Fibroblast of skin of left biceps (primary cell): ENCODE results near the gene CD300LF.

Experiments used
- DNase-seq, 2 experiments: peaks; one replicate each; pipeline ENCODE4 v3.0.0-alpha.2; 2013; ENCODE audit warnings: low read depth in 2 of 2

CD300LF gene

GRCh38 chr17:74745548-74746177 lies 32.9 kb upstream of the CD300LF start:
- DNase-seq, result no peak

DNA sequence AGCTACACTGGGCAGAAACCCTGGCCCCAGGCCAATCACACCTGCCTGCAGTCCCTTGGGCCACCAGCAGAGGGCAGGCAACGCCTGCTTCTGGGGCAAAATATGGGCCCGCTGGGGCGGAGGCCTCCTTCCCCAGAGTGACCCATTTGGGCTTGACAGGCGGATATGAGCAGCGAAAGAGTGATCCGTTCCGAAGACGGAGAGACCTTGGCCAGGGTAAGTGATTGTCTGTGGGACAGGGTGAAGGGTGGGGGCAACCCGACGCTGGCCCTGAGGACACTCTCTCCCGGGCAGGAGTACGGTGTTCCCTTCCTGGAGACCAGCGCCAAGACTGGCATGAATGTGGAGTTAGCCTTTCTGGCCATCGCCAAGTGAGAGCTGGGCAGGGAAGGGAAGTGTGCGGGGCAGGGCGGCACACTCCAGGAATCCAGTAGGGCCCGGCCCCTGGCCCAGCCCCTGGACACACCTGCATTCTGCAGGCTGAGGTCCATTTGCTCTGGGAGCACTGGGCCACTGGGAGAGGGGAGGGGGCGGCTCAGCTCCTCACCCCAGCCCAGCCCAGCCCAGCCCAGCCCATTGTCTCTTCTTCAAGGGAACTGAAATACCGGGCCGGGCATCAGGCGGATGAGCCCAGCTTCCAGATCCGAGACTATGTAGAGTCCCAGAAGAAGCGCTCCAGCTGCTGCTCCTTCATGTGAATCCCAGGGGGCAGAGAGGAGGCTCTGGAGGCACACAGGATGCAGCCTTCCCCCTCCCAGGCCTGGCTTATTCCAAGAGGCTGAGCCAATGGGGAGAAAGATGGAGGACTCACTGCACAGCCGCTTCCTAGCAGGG lies 32.2 kb upstream of the CD300LF start:
- DNase-seq, result peak in 1 of 2 experiments; percentile 8

DNA sequence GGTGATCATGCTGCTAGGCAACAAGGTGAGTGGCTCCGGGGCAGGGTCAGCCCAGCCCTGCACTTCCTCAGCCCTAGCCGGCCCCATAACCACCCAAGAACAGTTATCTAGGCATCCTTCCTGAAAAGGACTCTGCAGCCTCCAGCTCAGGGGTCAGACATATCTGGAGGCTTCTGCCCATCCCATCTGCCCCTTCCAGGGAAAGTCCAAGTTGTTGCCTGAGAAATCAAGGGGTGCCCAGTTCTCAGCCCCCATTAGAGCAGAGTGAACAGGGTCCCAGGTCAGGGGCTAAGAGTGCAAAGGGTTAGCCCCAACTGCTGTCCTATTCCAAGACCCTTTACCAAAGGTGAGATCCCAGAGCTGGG lies 31.6 kb upstream of the CD300LF start:
- no peak for DNase-seq

DNA sequence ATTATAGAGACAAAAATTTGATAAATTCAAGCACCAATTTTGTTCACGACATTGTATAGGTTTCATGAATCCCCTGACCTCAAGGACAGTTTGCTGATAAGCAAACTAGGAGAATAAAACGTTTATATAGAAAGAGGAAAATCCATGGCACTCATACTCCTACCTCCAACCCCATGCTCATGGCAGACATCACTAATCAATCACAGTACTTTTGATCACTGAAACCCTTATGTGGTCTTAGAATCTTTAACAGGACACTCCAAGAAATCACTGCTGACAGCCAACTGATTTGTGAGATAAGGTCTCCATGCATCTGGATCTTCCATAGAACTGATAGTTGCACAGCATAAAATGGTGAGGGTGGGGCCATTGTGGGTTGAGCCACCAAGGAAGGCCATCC lies 31.0 kb upstream of the CD300LF start:
- DNase-seq, result no peak

GRCh38 chr17:74742978-74743545 lies 30.3 kb upstream of the CD300LF start:
- DNase-seq, result no peak

GRCh38 chr17:74742153-74742515 lies 29.4 kb upstream of the CD300LF start:
- no peak for DNase-seq

GRCh38 chr17:74740641-74741387 lies 28.1 kb upstream of the CD300LF start:
- no peak for DNase-seq

- no peak for DNase-seq
Observed at GRCh38 chr17:74740173-74740572, 27.4 kb upstream of the CD300LF start.

- DNase-seq, result no peak
Observed at GRCh38 chr17:74739227-74739831, 26.6 kb upstream of the CD300LF start.

GRCh38 chr17:74738051-74738996 lies 25.6 kb upstream of the CD300LF start:
- DNase-seq, result no peak

DNA sequence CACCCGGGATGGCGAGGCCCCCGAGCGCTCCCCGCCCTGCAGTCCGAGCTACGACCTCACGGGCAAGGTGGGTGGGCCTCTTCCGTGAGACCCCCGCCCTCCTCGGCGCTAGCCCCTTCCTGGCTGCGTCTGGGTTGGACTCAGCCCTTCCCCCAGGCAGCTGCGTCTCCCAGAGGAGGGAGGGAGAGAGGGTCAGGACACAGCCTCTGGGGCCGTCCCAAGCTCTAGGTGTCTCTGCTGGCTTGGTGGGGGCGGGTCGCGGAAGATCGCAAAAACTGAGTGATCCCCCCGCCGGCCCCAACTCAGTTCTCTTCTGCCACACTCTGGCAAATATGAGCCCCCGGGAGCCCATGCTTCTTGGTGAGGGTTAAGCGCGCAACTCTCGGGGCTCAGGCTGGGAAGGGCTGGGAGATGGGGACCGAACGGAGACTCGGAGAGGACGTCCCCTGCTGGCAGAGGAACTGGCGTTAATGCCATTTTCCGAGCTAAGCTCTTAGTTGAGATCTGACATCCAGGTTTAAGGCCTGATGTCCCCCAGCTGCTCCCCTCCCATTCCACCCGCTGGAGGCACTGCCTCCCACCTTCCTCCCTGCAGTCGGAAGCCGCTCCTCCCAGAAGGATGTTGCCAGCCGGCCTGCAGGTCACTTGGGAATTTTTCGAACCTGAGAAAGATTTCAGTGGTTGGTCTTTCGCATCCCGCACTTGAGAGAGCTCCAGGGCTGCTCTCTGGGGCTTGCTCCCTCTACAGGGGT lies 24.8 kb upstream of the CD300LF start:
- no peak for DNase-seq

- DNase-seq, result no peak
Observed at GRCh38 chr17:74736513-74737298, 24.0 kb upstream of the CD300LF start, which contains the start of gene RAB37. RAB37 (plus strand) TSS chr17:74737256; CDS start chr17:74737273, 17 bp downstream.

DNA sequence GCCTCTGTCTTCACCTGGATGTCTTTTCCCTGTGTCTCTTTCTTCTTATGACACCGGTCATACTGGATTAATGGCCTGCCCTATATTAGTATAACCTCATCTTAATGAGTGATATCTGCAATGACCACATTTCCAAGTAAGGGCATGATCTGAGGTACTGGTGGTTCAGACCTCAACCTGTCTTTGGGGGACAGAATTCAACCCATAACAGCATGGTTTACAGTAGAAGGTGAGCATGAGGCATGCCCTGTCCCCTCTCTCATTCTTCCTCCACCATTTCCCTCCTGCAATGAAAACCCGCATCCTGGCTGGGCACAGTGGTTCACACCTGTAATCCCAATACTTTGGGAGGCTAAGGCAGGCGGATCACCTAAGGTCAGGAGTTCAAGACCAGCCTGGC lies 21.5 kb upstream of the CD300LF start:
- DNase-seq, result no peak

- DNase-seq, result no peak
Observed at GRCh38 chr17:74733365-74734122, 20.8 kb upstream of the CD300LF start.

GRCh38 chr17:74732042-74732867 lies 19.5 kb upstream of the CD300LF start:
- DNase-seq, result no peak

GRCh38 chr17:74731347-74731605 lies 18.6 kb upstream of the CD300LF start:
- no peak for DNase-seq

DNA sequence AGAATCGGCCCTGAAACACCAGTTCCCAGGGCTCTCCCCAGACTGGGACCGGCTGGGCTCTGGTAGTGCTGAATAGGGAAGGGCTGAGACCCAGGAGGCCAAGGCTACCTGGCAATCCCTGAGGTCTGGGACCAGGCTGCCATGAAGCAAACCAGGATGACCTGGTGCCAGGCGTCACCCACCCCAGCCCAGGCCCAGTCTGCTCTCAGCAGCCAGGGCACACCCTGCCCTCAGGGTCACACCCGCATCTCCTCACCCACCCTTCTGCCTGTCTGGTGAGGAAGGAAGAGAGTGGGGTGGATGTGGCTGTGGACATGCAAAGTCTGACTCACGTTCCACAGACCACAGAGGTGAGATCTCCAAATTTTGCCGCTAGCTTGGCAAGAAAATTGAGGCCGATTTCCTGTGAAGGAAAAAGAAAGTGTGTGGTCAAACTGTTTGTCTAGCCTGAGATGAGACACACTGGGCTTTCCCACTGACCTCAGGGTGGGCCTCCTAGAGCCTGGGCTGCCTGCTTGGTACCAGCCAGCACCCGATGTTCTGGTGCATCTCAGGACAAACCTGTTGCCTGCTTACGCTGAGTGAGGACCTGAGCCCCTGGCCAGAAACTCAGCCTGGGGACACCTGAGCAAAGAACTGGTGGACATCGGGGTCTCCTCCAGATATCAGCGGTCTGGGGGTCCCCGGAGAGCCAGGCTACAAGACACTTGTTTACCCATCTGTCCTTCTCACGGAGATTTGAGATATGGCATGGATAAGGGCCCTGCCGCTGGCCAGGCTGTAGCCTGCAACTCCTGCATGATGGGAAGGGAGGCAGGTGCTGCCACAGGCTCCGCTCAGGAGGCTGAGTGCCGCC lies 18.0 kb upstream of the CD300LF start:
- DNase-seq, result no peak
